IMR-90 (cell line): ENCODE results near the gene CIDEC. TPM values are rescaled to one million over a fixed set of nuclear protein-coding genes. Genes with fewer than 3 reads are reported as not detected.

Source experiments
- ATAC-seq: fragments of 200-7000 bp; cut with Tn5 transposase; 2 replicates; pipeline ENCODE4 v1.9.1; 2020; ENCODE audit warnings: low read depth, mild to moderate bottlenecking, moderate library complexity
- BruUV-seq: library from RNA; stranded (reverse); fragments of 400-500 nt; replicated peaks from 2 replicates; lab custom pipeline; 2021; lab: Mats Ljungman, UMichigan
- CTCF ChIA-PET: fragments of 300-600 bp; formaldehyde crosslinking; extraction: SDS; loops from one replicate; lab custom pipeline; 2021; ENCODE audit warnings: antibody characterized with exemption; lab: Yijun Ruan, JAX
- POLR2A ChIA-PET: fragments of 300-600 bp; sonication (Branson Sonifier 250); formaldehyde crosslinking; loops from one replicate; lab custom pipeline; 2022; ENCODE audit warnings: antibody characterized with exemption; ENCODE audit not compliant: unreplicated experiment; lab: Charles Lee
- DNase-seq: peaks from one replicate; pipeline ENCODE4 v3.0.0; 2013
- H2AFZ ChIP-seq: replicated peaks from 2 replicates; pipeline ENCODE3; 2013; ENCODE audit warnings: low read length, mild to moderate bottlenecking; ENCODE audit not compliant: poor library complexity
- H2AK5ac ChIP-seq: 2 replicates; pipeline ENCODE4 v1.6.1; 2013; ENCODE audit warnings: low read depth, low read length, inconsistent platforms
- H2AK9ac ChIP-seq: replicated peaks from 2 replicates; pipeline ENCODE3; 2013; ENCODE audit warnings: mild to moderate bottlenecking, low read depth, low read length, moderate library complexity; ENCODE audit not compliant: poor library complexity
- H2BK120ac ChIP-seq: 2 replicates; pipeline ENCODE4 v1.6.1; 2013; ENCODE audit warnings: low read depth, low read length, inconsistent platforms
- H2BK15ac ChIP-seq: 3 replicates; pipeline ENCODE4 v1.6.1; 2013; ENCODE audit warnings: low read depth, low read length, inconsistent platforms
- H2BK20ac ChIP-seq: 2 replicates; pipeline ENCODE4 v1.6.1; 2013; ENCODE audit warnings: low read depth, mild to moderate bottlenecking, inconsistent platforms, low read length, moderate library complexity
- H2BK5ac ChIP-seq: 2 replicates; pipeline ENCODE4 v1.6.1; 2013; ENCODE audit warnings: mild to moderate bottlenecking, low read depth, low read length, inconsistent platforms; ENCODE audit not compliant: poor library complexity, severe bottlenecking
- H3K14ac ChIP-seq: replicated peaks from 2 replicates; pipeline ENCODE4 v1.6.1; 2013; ENCODE audit warnings: low read depth, low read length, inconsistent platforms
- H3K18ac ChIP-seq: 2 replicates; pipeline ENCODE4 v1.6.1; 2013; ENCODE audit warnings: low read depth, low read length, control low read depth
- H3K23ac ChIP-seq: 2 replicates; pipeline ENCODE4 v1.6.1; 2013; ENCODE audit warnings: low read depth, low read length, inconsistent platforms
- H3K27ac ChIP-seq: 2 replicates; pipeline ENCODE4 v1.5.1; 2013; ENCODE audit warnings: mild to moderate bottlenecking, control low read depth, low read length; ENCODE audit not compliant: insufficient read depth
- H3K27me3 ChIP-seq: 2 replicates; pipeline ENCODE4 v1.6.1; 2013; ENCODE audit warnings: low read length; ENCODE audit not compliant: control insufficient read depth, insufficient read depth
- H3K36me3 ChIP-seq: 2 replicates; pipeline ENCODE4 v1.6.1; 2013; ENCODE audit warnings: low read length, mixed read lengths; ENCODE audit not compliant: control insufficient read depth, insufficient read depth
- H3K4ac ChIP-seq: 2 replicates; pipeline ENCODE4 v1.6.1; 2013; ENCODE audit warnings: low read depth, low read length, inconsistent platforms
- H3K4me1 ChIP-seq: 2 replicates; pipeline ENCODE4 v1.6.1; 2013; ENCODE audit warnings: low read length, mixed read lengths; ENCODE audit not compliant: control insufficient read depth, insufficient read depth
- H3K4me2 ChIP-seq: 2 replicates; pipeline ENCODE4 v1.6.1; 2013; ENCODE audit warnings: low read depth, mild to moderate bottlenecking, control low read depth, low read length, moderate library complexity
- H3K4me3 ChIP-seq: 2 replicates; pipeline ENCODE4 v1.5.1; 2013; ENCODE audit warnings: low read depth, mild to moderate bottlenecking, control low read depth, low read length, moderate library complexity; ENCODE audit not compliant: insufficient read depth
- H3K56ac ChIP-seq: 2 replicates; pipeline ENCODE4 v1.6.1; 2013; ENCODE audit warnings: low read length, inconsistent platforms; ENCODE audit not compliant: insufficient read depth; ENCODE audit errors: extremely low read depth
- H3K79me1 ChIP-seq, 2 experiments: 2 replicates each; pipeline ENCODE4 v1.6.1; 2013; ENCODE audit warnings: low read length in 2 of 2, inconsistent platforms in 1 of 2, low read depth in 1 of 2
- H3K9ac ChIP-seq: 2 replicates; pipeline ENCODE4 v1.6.1; 2013; ENCODE audit warnings: low read depth, low read length, control low read depth
- H3K9me1 ChIP-seq: 2 replicates; pipeline ENCODE4 v1.6.1; 2013; ENCODE audit warnings: low read length, inconsistent platforms; ENCODE audit not compliant: insufficient read depth
- H3K9me3 ChIP-seq: 2 replicates; pipeline ENCODE4 v1.6.1; 2013; ENCODE audit warnings: low read length; ENCODE audit not compliant: control insufficient read depth, insufficient read depth
- H4K20me1 ChIP-seq: 2 replicates; pipeline ENCODE4 v1.6.1; 2013; ENCODE audit warnings: low read length, inconsistent platforms; ENCODE audit not compliant: insufficient read depth
- H4K5ac ChIP-seq: 2 replicates; pipeline ENCODE4 v1.6.1; 2013; ENCODE audit warnings: mild to moderate bottlenecking, low read depth, low read length, control low read depth
- H4K8ac ChIP-seq, 2 experiments: 2 replicates each; pipeline ENCODE4 v1.6.1; 2013; ENCODE audit warnings: low read depth in 2 of 2, low read length in 2 of 2, control low read depth in 1 of 2, inconsistent platforms in 1 of 2
- H4K91ac ChIP-seq: 2 replicates; pipeline ENCODE4 v1.6.1; 2013; ENCODE audit warnings: low read depth, low read length, inconsistent platforms; ENCODE audit not compliant: insufficient read depth
- CEBPB ChIP-seq: IDR thresholded peaks from 2 replicates; pipeline ENCODE4 v1.6.1; 2012; ENCODE audit warnings: low read depth, low read length, improper control_type of control experiment
- CTCF ChIP-seq: conservative IDR thresholded peaks from 2 replicates; pipeline ENCODE4 v1.5.1; 2012; ENCODE audit warnings: mild to moderate bottlenecking, low read depth, low read length, improper control_type of control experiment
- MAZ ChIP-seq: IDR thresholded peaks from 2 replicates; pipeline ENCODE4 v1.6.1; 2012; ENCODE audit warnings: low read depth, mild to moderate bottlenecking, low read length, improper control_type of control experiment, moderate library complexity, borderline replicate concordance
- MXI1 ChIP-seq: IDR thresholded peaks from 2 replicates; pipeline ENCODE4 v1.6.1; 2012; ENCODE audit warnings: low read depth, mild to moderate bottlenecking, low read length, moderate library complexity, borderline replicate concordance
- POLR2A ChIP-seq: IDR thresholded peaks from 2 replicates; pipeline ENCODE4 v1.6.1; 2012; ENCODE audit warnings: mild to moderate bottlenecking, low read depth, low read length
- RAD21 ChIP-seq: IDR thresholded peaks from 2 replicates; pipeline ENCODE4 v1.6.1; 2012; ENCODE audit warnings: low read length, improper control_type of control experiment
- SMC3 ChIP-seq: fragments of 150-350 bp; IDR thresholded peaks from 2 replicates; pipeline ENCODE4 v1.6.1; 2016; ENCODE audit warnings: low read depth, mild to moderate bottlenecking, antibody characterized with exemption, low read length, moderate library complexity
- WGBS, 2 experiments: methylation state at CpG; one replicate each; pipeline versions ENCODE4 v1.1.5 to v1.1.7; 2013; ENCODE audit warnings: missing lambda C conversion rate in 2 of 2; ENCODE audit not compliant: insufficient read length in 1 of 2; ENCODE audit errors: extremely low coverage in 2 of 2; 5-methylcytosine and 5-hydroxymethylcytosine counted together
- dilution Hi-C: fragments of 300-500 bp; cut with HindIII; formaldehyde crosslinking; loops from one replicate; pipeline ENCODE4 v1.14.3; 2018; ENCODE audit warnings: low sequenced_read_pairs; ENCODE audit not compliant: unreplicated experiment
- in situ Hi-C: fragments of 300-500 bp; cut with MboI; formaldehyde crosslinking; loops from 3 replicates; pipeline ENCODE4 v1.14.3; 2019; ENCODE audit warnings: low sequenced_read_pairs, inconsistent platforms, mixed read lengths
- intact Hi-C: fragments of 100-400 bp; cut with micrococcal nuclease; formaldehyde crosslinking; loops from 2 replicates; pipeline ENCODE4 v1.10.0; 2022
- polyA plus RNA-seq, 3 experiments: library from polyadenylated mRNA; depleted of rRNA; stranded (reverse); fragments of >200 nt; gene quantifications; 2 replicates each; pipeline ENCODE4 v1.2.3, GENCODE V29; 2012; ENCODE audit warnings: low replicate concordance in 1 of 3
- total RNA-seq: library from RNA; depleted of rRNA; stranded (reverse); fragments of >200 nt; gene quantifications from 2 replicates; pipeline ENCODE4 v1.2.3, GENCODE V29; 2012

The CIDEC gene
- total and polyA plus RNA-seq, 2 of the 4 experiments (the other 2 are of a cell fraction) = 0.09 TPM; not detected in 1

- no peak for TF ChIP-seq RAD21
Measured at GRCh38 chr3:9918261-9919038, 38.4 kb upstream of the CIDEC start (continued).

- H3K4me1 ChIP-seq = peaks cover 30% of the 10 kb centered on the region
Measured at GRCh38 chr3:9917820-9918219, 37.8 kb upstream of the CIDEC start.

More at GRCh38 chr3:9917820-9918219, 37.8 kb upstream of the CIDEC start:
- H3K4me3 ChIP-seq = no peak overlapping the region
- TF ChIP-seq MAZ = no peak
- no peak for TF ChIP-seq CTCF
- no peak for TF ChIP-seq SMC3
- no peak for TF ChIP-seq POLR2A
- TF ChIP-seq CEBPB = no peak
- no peak for TF ChIP-seq MXI1
- no peak overlapping the region for H2BK5ac ChIP-seq
- H2AK9ac ChIP-seq = peak overlapping the region; percentile 78
- DNase-seq (no peak), ATAC-seq (no peak)
- no peak overlapping the region for H2BK15ac ChIP-seq
- 89% methylated on average over 7 of the region's 10 CpGs; no CpG with 5 or more reads in 1 of the 2 experiments for WGBS, 2 experiments
- H3K9me1 ChIP-seq = peaks cover 11% of the 10 kb centered on the region
- dilution Hi-C loops (no loop called here), in situ Hi-C loops (no loop called here), intact Hi-C loops (loop anchor here (5.0 kb wide), 1 partner anchor 201 kb away; no protein-coding TSS in a partner anchor)
- BruUV-seq = no TSS peak
- H3K56ac ChIP-seq = no peak overlapping the region
- no peak overlapping the region for H3K27ac ChIP-seq
- no peak overlapping the region for H2AFZ ChIP-seq
- H2BK20ac ChIP-seq = no peak overlapping the region
- H4K8ac ChIP-seq = peak overlapping the region in 1 of 2 experiments; percentile 73; a peak in 1 of 4 replicates
- H3K18ac ChIP-seq = no peak overlapping the region
- ChIA-PET CTCF (no interaction called here), POLR2A (no interaction called here)
- H3K23ac ChIP-seq = no peak overlapping the region
- H2BK120ac ChIP-seq = no peak overlapping the region
- H3K4me2 ChIP-seq = peak overlapping the region; percentile 94; the same call in 1 of the 2 replicates
- peak overlapping the region; percentile 1; the same call in 1 of the 2 replicates for H3K9ac ChIP-seq
- 0 out of 2 replicates have a peak overlapping the region, but pooled peaks have one; percentile 15 for H2AK5ac ChIP-seq
- H3K14ac ChIP-seq = no peak overlapping the region
- H4K5ac ChIP-seq = peak overlapping the region; percentile 2; the same call in 1 of the 2 replicates
- H3K27me3 ChIP-seq = no peaks in the 10 kb centered on the region
- no peak overlapping the region for H4K91ac ChIP-seq
- peaks cover 2% of the 10 kb centered on the region; the same call in 1 of the 2 replicates for H3K36me3 ChIP-seq
- H3K79me1 ChIP-seq = peaks cover 7 to 38% of the 10 kb centered on the region in 2 experiments; a peak in 3 of 4 replicates
- peak overlapping the region; percentile 59; the same call in 1 of the 2 replicates for H3K4ac ChIP-seq
- H3K9me3 ChIP-seq = no peaks in the 10 kb centered on the region
- H4K20me1 ChIP-seq = no peaks in the 10 kb centered on the region
